Occipital lobe (tissue), 2 donors: ENCODE measurements around the gene ENTPD5. TPM values are rescaled to one million over a fixed set of nuclear protein-coding genes. Genes with fewer than 3 reads are reported as not detected.
"Not testable (repeated sequence)": the region's sequence is repeated elsewhere in the genome, so short reads cannot be mapped to it uniquely, and the experiment has no call there.

ENCODE experiments used
- DNase-seq: peaks from one replicate; lab custom pipeline; 2025; lab: John Stamatoyannopoulos, UW
- total RNA-seq: library from RNA; depleted of rRNA; stranded (reverse); fragments of >200 nt; gene quantifications from one replicate; pipeline ENCODE4 v1.2.3, GENCODE V29; 2014

The ENTPD5 gene
- total RNA-seq, 1 donor from 2014 or later: 6.4 TPM

- DNase-seq: no peak
Measured at GRCh38 chr14:74008843-74009499, 10.1 kb downstream of the ENTPD5 start.

- DNase-seq: not testable (repeated sequence)
Measured at GRCh38 chr14:74005664-74006063, 13.4 kb downstream of the ENTPD5 start.

- DNase-seq: no peak
Measured at GRCh38 chr14:73998726-73999125, 20.4 kb downstream of the ENTPD5 start.

- DNase-seq: no peak
Measured at GRCh38 chr14:73997944-73998447, 21.1 kb downstream of the ENTPD5 start.

- DNase-seq: no peak
Measured at GRCh38 chr14:73997108-73997943, 21.8 kb downstream of the ENTPD5 start.

- DNase-seq: no peak
Measured at GRCh38 chr14:73996731-73997107, 22.4 kb downstream of the ENTPD5 start.

GRCh38 chr14:73995977-73996378 lies 23.1 kb downstream of the ENTPD5 start:
- no peak for DNase-seq

- DNase-seq: not testable (repeated sequence)
Measured at GRCh38 chr14:73994926-73995325, 24.2 kb downstream of the ENTPD5 start.

- no peak for DNase-seq
Measured at GRCh38 chr14:73991092-73991491, 28.0 kb downstream of the ENTPD5 start.

GRCh38 chr14:73988656-73989055 lies 30.4 kb downstream of the ENTPD5 start:
- DNase-seq: not testable (repeated sequence)

- DNase-seq: no peak
Measured at GRCh38 chr14:73988065-73988464, 31.0 kb downstream of the ENTPD5 start.

- no peak for DNase-seq
Measured at GRCh38 chr14:73977896-73978295, 41.2 kb downstream of the ENTPD5 start.

GRCh38 chr14:73976125-73976524 lies 43.0 kb downstream of the ENTPD5 start:
- no peak for DNase-seq

- no peak for DNase-seq
Measured at GRCh38 chr14:73973497-73973896, 45.6 kb downstream of the ENTPD5 start.

- no peak for DNase-seq
Measured at GRCh38 chr14:73968885-73969284, 50.2 kb downstream of the ENTPD5 start.

GRCh38 chr14:73965216-73965615 lies 53.9 kb downstream of the ENTPD5 start:
- DNase-seq: no peak

GRCh38 chr14:73961192-73961591 lies 57.9 kb downstream of the ENTPD5 start:
- no peak for DNase-seq

GRCh38 chr14:73958591-73958990 lies 60.5 kb downstream of the ENTPD5 start:
- DNase-seq: no peak

GRCh38 chr14:73955674-73956073 lies 63.4 kb downstream of the ENTPD5 start:
- DNase-seq: no peak

- no peak for DNase-seq
Measured at GRCh38 chr14:73953731-73954130, 65.4 kb downstream of the ENTPD5 start.

- DNase-seq: peak; percentile 95
Measured at GRCh38 chr14:73949752-73950734, 69.0 kb downstream of the ENTPD5 start, which contains the start of the genes COQ6 and FAM161B. Gene COQ6 (plus strand): TSS chr14:73950302. CDS start chr14:73950333, 31 bp downstream. Gene FAM161B (minus strand): TSS chr14:73950094. CDS start chr14:73950026, 68 bp downstream.
